ENCODE results near the gene TPSB2.
A peak's percentile ranks its signal among the peaks of the same experiment; 100 is the strongest.
"Not testable (repeated sequence)": the region's sequence is repeated elsewhere in the genome, so short reads cannot be mapped to it uniquely, and the experiment has no call there.

The TPSB2 gene

DNA sequence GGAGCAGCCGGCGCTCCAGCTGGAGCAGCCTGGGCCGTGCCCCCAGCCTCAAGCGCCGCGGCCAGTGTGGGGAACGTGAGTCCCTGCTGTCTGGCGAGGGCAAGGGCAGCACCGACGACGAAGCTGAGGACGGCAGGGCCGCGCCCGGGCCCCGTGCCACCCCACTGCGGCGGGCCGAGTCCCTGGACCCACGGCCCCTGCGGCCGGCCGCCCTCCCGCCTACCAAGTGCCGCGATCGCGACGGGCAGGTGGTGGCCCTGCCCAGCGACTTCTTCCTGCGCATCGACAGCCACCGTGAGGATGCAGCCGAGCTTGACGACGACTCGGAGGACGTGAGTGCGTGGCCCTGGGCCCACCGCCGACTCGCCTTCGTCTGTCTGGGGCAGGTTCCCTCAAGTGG lies 20.9 kb downstream of the TPSB2 start:
- Histone ChIP-seq H3K27ac (no peak overlapping the region), H3K4me3 (no peak overlapping the region)

DNA sequence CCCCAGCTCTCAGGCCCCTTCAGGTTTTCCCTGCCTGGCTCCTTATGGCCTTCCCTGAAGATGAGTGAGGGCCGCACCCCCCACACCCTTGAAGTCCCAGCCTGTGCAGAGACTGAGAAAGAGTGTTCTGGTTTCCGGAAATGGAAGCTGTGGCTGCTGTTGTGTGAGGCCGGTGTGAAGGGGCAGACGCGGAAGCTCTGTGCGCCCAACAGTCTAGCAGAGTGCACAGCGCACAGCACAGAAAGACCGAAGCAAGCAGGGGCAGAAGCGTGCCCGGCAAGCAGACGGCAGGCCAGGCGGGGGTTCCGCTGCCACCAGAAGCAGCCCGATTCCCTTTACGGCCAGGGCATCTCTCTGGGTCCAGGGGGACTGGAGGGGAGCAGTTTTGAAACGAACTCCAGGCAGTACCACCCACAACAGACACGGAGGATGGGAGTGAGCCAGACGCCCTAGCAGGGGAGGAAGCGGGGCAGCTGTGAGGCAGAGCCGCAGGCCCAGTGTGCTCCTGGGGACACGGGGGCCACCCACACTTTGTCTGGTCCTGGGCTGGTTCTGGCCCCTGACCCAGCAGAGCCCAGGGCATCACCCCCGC lies 21.6 kb downstream of the TPSB2 start:
- Histone ChIP-seq H3K4me3 (no peak overlapping the region), H3K27ac (no peak overlapping the region)

DNA sequence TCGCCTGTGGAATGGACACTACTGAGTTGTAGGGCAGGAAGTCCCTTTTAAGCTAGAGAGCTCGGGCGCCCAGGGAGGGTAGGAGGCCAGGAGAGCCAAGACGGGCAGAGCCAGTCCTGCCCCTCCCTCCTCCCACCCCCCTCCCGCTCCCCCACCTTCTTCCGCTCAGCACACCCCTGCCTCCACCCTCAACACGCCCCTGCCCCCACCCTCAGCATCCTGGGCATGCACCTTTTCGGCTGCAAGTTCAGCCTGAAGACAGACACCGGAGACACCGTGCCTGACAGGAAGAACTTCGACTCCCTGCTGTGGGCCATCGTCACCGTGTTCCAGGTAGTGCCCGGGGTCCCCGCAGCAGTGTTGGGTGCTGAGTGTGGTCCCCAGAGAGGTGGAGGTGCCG lies 23.2 kb downstream of the TPSB2 start:
- no peak overlapping the region for H3K27ac ChIP-seq
- H3K4me3 ChIP-seq: no peak overlapping the region

- no peak overlapping the region for H3K27ac ChIP-seq
- no peak overlapping the region for H3K4me3 ChIP-seq
Observed at GRCh38 chr16:1206326-1206725, 23.7 kb downstream of the TPSB2 start.

GRCh38 chr16:1204933-1205332 lies 25.1 kb downstream of the TPSB2 start:
- no peak overlapping the region for H3K4me3 ChIP-seq
- peak overlapping the region in 1 of 21 experiments; percentile 40 for H3K27ac ChIP-seq

- no peak overlapping the region for H3K4me3 ChIP-seq
- H3K27ac ChIP-seq: no peak overlapping the region
Observed at GRCh38 chr16:1202274-1202673, 27.7 kb downstream of the TPSB2 start.

GRCh38 chr16:1201444-1201843 lies 28.5 kb downstream of the TPSB2 start:
- Histone ChIP-seq H3K27ac (no peak overlapping the region), H3K4me3 (no peak overlapping the region)

GRCh38 chr16:1200014-1200627 lies 29.9 kb downstream of the TPSB2 start:
- H3K27ac ChIP-seq: no peak overlapping the region

GRCh38 chr16:1199347-1200013 lies 30.5 kb downstream of the TPSB2 start:
- Histone ChIP-seq H3K4me3 (no peak overlapping the region), H3K27ac (no peak overlapping the region)

More at GRCh38 chr16:1200014-1200627, 29.9 kb downstream of the TPSB2 start:
- no peak overlapping the region for H3K4me3 ChIP-seq

DNA sequence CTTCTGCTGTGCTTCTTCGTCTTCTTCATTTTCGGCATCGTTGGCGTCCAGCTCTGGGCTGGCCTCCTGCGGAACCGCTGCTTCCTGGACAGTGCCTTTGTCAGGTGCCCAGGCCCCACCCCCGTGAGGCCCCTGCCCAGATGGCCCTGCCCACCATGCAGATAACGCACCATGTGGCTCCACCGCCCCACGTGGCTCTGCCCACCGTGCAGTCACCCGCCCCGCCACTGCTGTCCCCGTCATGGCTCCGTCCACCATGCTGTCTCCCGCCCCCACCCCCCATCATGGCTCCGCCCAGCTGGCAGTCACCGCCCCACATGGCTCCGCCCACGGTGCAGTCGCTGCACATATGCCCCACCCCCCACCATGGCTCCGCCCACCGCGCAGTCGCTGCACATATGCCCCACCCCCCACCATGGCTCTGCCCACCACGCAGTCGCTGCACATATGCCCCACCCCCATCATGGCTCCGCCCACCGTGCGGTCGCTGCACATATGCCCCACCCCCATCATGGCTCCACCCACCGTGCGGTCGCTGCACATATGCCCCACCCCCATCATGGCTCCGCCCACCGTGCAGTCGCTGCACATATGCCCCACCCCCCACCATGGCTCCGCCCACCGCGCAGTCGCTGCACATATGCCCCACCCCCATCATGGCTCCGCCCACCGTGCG lies 31.2 kb downstream of the TPSB2 start:
- H3K27ac ChIP-seq, H3K4me3 ChIP-seq: not testable (repeated sequence)

- H3K27ac ChIP-seq: no peak overlapping the region
- H3K4me3 ChIP-seq: no peak overlapping the region
Observed at GRCh38 chr16:1198194-1198593, 31.8 kb downstream of the TPSB2 start.

- Histone ChIP-seq H3K27ac (no peak overlapping the region), H3K4me3 (no peak overlapping the region)
Observed at GRCh38 chr16:1197237-1197866, 32.6 kb downstream of the TPSB2 start.

DNA sequence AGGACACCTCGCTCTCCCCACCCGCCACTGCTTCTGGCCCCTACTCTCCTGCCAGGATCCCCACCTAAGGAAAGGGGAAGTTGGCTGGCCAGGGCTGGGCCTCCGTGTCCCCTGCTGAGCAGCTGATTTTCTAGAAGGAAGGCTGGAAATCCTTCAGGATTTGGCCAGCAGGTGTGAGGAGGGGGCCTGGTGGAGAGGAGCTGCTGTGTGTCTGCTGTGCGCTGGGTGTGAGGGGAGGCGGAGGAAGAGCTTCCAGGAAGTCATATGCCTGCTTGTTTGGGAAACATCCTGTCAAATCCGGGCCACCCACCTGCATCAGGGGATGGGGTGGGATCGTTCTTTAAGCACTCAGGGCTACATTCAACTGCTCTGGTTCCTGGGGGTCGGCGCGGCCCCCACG lies 33.5 kb downstream of the TPSB2 start:
- H3K27ac ChIP-seq: no peak overlapping the region
- no peak overlapping the region for H3K4me3 ChIP-seq

- H3K27ac ChIP-seq: no peak overlapping the region
- H3K4me3 ChIP-seq: no peak overlapping the region
Observed at GRCh38 chr16:1195393-1195666, 34.7 kb downstream of the TPSB2 start.

GRCh38 chr16:1194665-1195392 lies 35.2 kb downstream of the TPSB2 start:
- Histone ChIP-seq H3K4me3 (no peak overlapping the region), H3K27ac (no peak overlapping the region)

DNA sequence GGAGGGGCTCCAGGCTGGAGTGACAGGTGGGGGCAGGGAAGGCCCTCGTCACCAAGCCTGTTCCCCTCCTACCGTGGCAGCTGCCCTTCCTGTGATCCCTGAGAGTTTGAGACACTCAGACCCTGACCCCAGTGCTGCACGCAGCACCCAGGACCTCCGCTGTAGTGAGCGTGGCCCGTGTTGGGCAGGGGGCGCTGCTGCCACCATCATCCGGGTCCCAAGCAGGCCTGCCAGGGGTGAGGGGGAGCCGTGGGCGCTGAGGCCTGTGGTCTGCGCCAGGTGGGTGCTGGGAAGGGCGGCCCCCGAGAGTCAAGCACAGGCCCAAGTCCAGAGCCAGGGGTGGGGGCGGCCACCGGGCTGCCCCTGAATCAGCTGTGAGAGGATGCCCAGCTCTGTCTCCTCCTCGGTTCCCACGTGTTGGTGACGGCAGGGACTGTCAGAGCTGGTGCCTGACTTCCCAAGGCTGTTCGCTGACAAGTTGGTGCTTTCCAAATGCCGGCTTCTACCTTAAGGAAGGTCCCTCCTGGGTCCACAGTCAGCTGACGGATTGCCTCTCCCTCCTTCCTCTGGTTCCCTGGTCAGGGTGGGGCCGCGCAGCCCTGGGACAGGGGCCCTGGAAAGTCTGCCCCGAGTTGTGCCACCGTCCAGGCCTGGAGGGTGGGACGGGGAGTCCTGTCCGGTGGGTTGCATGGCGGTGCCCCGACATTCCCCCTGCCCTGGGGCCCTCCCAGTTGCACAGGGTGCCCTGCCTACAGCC lies 36.0 kb downstream of the TPSB2 start:
- Histone ChIP-seq H3K4me3 (no peak overlapping the region), H3K27ac (no peak overlapping the region)

DNA sequence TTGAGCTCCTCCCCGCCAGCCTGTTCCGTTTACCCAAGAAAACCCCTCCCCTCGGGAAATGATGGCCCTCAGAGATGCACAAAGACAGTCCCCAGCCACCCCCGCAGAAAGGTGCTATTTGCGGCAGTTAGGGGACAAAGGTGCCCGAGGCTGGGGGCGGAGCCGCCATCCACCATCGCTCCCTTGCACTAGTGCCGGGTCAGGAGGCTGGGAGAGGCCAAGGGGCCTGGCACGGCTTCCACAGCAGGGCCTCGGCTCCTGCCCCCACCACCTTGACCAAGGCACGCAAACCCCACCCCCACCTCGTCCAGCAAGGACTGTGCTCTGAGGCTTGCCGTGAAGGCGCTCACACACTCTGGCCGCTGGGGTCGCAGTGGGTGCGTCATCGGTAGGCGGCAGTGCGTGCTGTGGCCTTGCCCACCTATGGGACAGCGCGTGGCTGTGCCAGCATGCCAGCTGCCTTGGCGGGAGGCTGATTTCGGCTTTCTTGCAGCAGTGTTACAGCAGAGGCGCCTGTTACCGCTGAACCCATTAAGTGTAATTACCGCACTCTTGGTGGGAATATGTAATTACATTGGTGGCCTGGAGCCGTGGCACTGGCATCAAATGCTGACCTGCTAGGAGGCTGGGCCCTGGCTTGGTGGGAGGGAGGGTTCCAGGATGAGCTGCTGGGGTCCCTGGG lies 36.7 kb downstream of the TPSB2 start:
- H3K4me3 ChIP-seq: no peak overlapping the region
- no peak overlapping the region for H3K27ac ChIP-seq

- no peak overlapping the region for H3K4me3 ChIP-seq
- no peak overlapping the region for H3K27ac ChIP-seq
Observed at GRCh38 chr16:1192384-1193073, 37.5 kb downstream of the TPSB2 start.

Measured in skin epidermis (tissue), 12 donors.